ENCODE results near the gene RALGDS.
"Not testable (repeated sequence)": the region's sequence is repeated elsewhere in the genome, so short reads cannot be mapped to it uniquely, and the experiment has no call there.

Gene RALGDS

GRCh38 chr9:133094351-133094750, 26.7 kb downstream of the RALGDS start:
- in situ Hi-C loops (cut with MboI; ENCODE audit: low sequenced_read_pairs) = not testable (repeated sequence)

DNA sequence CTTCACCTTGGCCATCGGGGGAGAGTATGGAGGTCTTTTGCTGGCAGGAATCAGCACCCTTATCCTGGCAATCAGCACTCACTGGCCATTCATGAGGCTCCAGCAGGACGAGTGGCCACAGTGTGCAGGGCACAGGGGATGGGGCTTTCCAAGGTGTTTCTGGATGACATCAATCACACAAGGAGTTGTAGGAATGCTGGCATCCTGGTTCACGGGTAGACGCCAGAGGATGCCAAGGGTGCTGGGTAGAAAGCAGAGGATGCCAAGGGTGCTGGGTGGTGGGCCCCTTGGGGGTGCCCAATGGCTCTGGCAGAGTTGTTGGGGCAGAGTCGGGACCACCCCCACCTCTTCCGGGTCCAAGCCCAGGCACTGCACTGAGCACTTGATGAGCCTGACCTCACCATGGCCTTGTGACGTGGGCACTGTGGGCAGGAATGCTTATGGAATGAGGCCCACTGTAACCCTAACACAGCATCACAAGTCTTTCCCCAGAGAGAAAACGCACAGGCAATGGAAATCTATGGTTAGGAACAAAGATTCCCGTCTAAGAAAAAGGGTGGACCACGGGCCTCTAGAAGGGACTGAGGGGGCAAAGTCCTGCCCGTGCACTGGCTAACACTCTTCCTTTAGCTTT, 30.2 kb downstream of the RALGDS start:
- in situ Hi-C loops (cut with MboI; ENCODE audit: low sequenced_read_pairs) = no loop called here

DNA sequence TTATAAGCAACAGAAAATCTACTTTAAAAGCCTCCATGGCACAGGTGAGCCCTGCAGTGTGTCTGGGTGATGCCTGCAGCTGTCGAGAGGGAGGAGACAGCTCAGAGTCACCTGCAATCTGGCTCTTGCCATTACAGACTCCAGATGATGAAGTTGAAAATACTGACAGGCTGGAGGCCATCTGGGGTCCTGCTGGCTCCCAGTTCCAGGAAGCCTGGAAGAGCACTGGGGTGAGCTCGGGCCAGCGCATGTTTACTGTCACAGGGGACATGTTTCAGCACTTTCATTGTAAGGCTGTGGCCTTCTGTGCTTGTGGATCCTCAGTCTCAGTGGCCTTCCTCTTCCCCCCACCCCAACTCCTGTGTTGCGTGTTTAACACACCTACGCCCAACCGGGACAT, 30.9 kb downstream of the RALGDS start:
- in situ Hi-C loops (cut with MboI; ENCODE audit: low sequenced_read_pairs) = no loop called here

DNA sequence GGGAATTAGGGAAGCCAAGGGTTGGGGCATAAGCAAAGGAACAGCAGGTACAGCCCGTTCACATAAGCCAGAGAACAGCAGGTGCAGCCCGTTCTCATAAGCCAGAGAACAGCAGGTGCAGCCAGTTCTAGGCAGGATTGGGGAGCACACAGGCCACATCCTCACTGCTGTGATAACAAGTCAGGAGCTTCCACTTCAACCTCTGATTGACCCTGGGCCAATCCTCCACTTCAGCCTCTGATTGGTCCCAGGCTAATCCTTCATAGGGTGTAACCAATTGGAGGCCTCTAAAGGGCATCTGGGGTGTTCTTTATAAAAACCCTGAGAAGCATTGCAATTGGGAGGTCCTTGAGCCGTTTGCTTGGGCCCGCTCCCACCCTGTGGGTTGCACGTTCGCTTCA, 31.8 kb downstream of the RALGDS start:
- in situ Hi-C loops (cut with MboI; ENCODE audit: low sequenced_read_pairs) = no loop called here

DNA sequence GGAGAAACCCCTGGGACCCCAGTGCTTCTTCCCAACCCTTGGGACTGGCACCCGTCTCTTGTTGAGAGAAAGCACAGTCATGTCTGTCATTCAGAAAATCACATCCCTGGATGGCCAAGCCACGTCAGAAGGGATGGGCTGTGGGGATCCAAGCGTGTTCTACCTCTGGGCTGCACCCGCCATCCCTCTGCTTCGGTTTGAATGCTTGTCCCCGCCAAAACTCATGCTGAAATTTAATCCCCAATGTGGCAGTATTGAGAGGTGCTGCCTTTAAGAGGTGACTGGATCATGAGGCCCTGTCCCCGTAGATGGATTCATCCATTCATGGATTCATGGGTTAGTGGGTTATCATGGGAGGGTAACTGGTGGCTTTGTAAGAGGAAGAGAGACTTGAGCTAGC, 32.3 kb downstream of the RALGDS start:
- in situ Hi-C loops (cut with MboI; ENCODE audit: low sequenced_read_pairs) = no loop called here

DNA sequence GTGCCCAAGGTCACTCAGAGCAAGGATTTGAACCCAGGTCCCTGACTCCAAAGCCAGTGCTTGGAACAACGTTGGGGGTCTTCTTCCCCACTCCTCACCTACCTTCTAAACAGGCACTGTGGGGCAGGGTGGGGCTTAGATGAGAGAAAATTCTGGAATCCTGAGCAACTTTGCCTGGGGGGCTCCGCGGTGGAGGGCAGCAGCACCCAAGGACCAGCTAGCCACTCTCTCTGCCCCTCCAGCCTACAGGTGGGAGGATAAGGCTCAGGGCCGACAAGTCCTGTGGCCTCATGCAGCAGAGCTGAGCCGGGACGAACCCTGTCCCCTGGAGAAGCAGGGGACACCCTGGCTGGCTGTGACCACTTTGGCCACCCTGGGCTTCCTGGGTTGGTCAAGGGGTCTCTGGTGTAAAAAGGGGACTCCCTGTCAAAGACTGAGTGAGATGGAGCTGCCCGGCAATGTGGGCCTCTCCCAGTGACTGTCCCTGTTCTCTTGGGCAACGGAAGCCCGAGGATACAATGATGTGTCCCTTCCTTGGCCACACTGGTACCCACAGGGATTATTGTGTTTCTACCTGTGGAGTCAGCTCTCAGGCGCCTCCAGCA, 32.8 kb downstream of the RALGDS start:
- in situ Hi-C loops (cut with MboI; ENCODE audit: low sequenced_read_pairs) = no loop called here

DNA sequence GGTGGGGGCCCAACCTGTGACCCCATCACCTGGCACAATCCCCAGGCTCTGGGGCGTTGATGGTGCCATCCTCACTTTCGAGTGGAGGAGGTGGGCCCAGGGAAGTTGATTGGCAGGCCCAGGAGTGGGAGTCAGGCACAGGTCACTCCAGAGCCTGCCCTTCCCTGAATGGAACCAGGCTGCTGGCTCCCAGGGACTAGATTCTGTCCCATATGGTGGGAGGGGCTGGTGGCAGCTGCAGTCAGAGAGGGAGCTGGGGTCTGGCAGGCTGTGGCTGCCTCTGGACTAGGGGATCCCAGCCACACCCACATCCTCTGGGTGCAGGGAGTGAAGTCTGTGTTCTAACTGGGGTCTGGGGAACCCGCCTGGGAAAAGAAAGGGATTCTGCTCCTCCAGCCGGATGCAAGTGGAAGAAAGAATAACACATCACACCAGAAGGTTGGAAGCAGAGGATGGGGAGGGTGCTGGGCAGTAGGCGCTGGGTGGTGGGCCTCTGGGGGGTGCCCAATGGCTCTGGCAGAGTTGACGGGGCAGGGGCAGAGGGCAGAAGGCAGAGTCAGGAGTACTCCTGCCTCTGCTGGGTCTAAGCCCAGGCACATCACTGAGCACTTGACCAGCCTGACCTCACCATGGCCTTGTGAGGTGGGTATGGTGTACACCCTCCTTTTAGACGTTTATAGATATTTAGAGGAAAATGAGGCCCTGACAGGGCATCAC, 33.5 kb downstream of the RALGDS start:
- in situ Hi-C loops (cut with MboI; ENCODE audit: low sequenced_read_pairs) = no loop called here

GRCh38 chr9:133086894-133087293, 34.1 kb downstream of the RALGDS start:
- in situ Hi-C loops (cut with MboI; ENCODE audit: low sequenced_read_pairs) = no loop called here

DNA sequence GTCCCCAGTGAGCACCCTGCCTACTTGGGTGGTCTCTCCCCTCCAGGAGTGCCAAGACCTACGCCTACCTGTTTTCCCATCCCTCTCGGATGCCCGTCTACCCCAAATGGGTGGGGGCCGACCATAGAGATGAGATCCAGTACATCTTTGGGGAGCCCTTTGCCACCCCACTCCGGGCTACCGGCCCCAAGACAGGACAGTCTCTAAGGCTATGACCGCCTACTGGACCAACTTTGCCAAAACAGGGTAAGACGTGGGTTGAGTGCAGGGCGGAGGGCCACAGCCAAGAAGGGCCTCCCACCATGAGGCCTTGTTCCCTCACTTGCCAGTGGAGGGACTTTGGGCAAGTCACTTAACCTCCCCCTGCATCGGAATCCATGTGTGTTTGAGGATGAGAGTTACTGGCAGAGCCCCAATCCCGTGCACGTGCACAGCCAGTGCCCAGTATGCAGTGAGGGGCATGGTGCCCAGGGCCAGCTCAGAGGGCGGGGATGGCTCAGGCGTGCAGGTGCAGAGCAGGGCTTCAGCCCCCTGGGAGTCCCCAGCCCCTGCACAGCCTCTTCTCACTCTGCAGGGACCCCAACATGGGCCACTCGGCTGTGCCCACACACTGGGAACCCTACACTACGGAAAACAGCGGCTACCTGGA, 34.7 kb downstream of the RALGDS start:
- in situ Hi-C loops (cut with MboI; ENCODE audit: low sequenced_read_pairs) = not testable (repeated sequence)

GRCh38 chr9:133083688-133084087, 37.4 kb downstream of the RALGDS start:
- in situ Hi-C loops (cut with MboI; ENCODE audit: low sequenced_read_pairs) = not testable (repeated sequence)

GRCh38 chr9:133081957-133082644, 38.9 kb downstream of the RALGDS start:
- in situ Hi-C loops (cut with MboI; ENCODE audit: low sequenced_read_pairs) = not testable (repeated sequence)

- in situ Hi-C loops (cut with MboI; ENCODE audit: low sequenced_read_pairs) = not testable (repeated sequence)
These were observed 40.0 kb downstream of the RALGDS start for GRCh38 chr9:133080786-133081779.

- in situ Hi-C loops (cut with MboI; ENCODE audit: low sequenced_read_pairs) = no loop called here
These were observed 40.9 kb downstream of the RALGDS start for GRCh38 chr9:133080161-133080560.

DNA sequence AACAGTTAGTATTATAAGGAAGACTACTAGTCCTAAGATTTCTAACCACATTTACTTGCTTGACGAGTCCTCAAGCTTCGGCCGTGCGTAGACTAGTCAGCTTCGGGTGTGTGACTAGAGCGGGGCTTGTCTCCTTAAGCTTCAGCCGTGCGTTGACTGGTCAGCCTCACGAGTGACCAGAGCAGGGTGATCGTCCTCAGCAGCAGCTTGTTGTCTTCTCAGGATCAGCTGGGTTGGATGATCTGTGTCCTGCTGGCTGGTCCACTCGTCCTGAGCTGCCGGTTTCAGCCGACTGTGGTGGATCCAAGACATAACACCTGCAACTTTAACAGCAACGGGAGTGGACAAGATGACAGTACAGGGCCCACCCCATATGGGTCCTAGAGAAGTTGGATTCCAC, 42.6 kb downstream of the RALGDS start:
- in situ Hi-C loops (cut with MboI; ENCODE audit: low sequenced_read_pairs) = no loop called here

- in situ Hi-C loops (cut with MboI; ENCODE audit: low sequenced_read_pairs) = no loop called here
These were observed 44.3 kb downstream of the RALGDS start for GRCh38 chr9:133076691-133077090.

GRCh38 chr9:133075925-133076630, 45.0 kb downstream of the RALGDS start:
- in situ Hi-C loops (cut with MboI; ENCODE audit: low sequenced_read_pairs) = no loop called here

DNA sequence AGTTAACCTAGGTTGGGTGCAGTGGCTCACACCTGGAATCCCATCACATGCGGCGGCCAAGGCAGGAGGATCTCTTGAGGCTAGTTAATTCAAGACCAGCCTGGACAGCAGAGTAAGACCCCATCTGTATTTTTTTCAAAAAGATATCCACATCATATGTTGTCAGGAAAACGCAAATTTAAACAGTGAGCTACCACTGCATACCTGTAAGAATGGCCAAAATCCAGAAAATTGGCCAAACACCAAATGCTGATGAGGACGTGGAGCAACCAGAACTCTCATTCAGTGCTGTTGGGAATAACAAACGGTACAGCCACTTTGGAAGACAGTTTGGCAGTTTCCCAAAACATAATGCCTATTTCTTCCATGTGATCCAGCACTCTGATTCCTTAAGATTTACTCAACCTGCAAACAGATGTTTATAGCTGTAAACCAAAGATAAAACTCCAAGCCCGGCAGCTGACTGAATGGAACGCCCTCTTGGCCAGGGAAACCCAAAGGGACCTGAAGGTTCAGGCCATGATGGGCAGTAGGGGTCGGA, 46.9 kb downstream of the RALGDS start:
- in situ Hi-C loops (cut with MboI; ENCODE audit: low sequenced_read_pairs) = no loop called here

GRCh38 chr9:133073086-133074014, 47.7 kb downstream of the RALGDS start:
- in situ Hi-C loops (cut with MboI; ENCODE audit: low sequenced_read_pairs) = no loop called here

Data from HL-60/S4 treated with retinoic acid at 250 ng/mL for 4 days and 3 days (cell line).